HL-60 (cell line): ENCODE data around the gene TASP1.

Experiments used
- DNase-seq, 2 experiments: peaks; one replicate each; pipeline ENCODE4 v3.0.0-alpha.2; 2010 to 2020; ENCODE audit warnings: low read depth in 1 of 2, low spot score in 1 of 2
- H3K27ac ChIP-seq: fragments of 250-450 bp; sonication (Bioruptor Pico); replicated peaks from 2 replicates; pipeline ENCODE4 v1.5.1; 2020; ENCODE audit warnings: mild to moderate bottlenecking, moderate library complexity
- H3K27me3 ChIP-seq: fragments of 250-450 bp; sonication (Bioruptor Pico); 2 replicates; pipeline ENCODE4 v1.5.1; 2021; ENCODE audit warnings: mild to moderate bottlenecking, moderate library complexity; ENCODE audit not compliant: insufficient read depth, poor library complexity, severe bottlenecking
- H3K4me3 ChIP-seq: replicated peaks from 2 replicates; pipeline ENCODE4 v1.5.1; 2011; ENCODE audit warnings: mild to moderate bottlenecking, control low read depth, low read length; ENCODE audit not compliant: insufficient read depth
- GABPA ChIP-seq: IDR thresholded peaks from 2 replicates; pipeline ENCODE4 v1.6.1; 2012; ENCODE audit warnings: low read depth
- POLR2AphosphoS5 ChIP-seq: IDR thresholded peaks from 2 replicates; pipeline ENCODE4 v1.6.1; 2012; ENCODE audit warnings: low read depth
- SPI1 ChIP-seq: IDR thresholded peaks from 2 replicates; pipeline ENCODE4 v1.6.1; 2012; ENCODE audit warnings: low read depth, mild to moderate bottlenecking, borderline replicate concordance
- TF ChIP-seq, protein P1 (sequence below): IDR thresholded peaks from one replicate; pipeline ENCODE4 v1.5.1; 2011; ENCODE audit warnings: low read length, control low read depth, inconsistent platforms; ENCODE audit not compliant: insufficient read depth
- TF ChIP-seq, protein P2 (sequence below): IDR thresholded peaks from 2 replicates; pipeline ENCODE4 v1.6.1; 2012; ENCODE audit warnings: low read depth; ENCODE audit not compliant: insufficient replicate concordance

The TASP1 gene

DNA sequence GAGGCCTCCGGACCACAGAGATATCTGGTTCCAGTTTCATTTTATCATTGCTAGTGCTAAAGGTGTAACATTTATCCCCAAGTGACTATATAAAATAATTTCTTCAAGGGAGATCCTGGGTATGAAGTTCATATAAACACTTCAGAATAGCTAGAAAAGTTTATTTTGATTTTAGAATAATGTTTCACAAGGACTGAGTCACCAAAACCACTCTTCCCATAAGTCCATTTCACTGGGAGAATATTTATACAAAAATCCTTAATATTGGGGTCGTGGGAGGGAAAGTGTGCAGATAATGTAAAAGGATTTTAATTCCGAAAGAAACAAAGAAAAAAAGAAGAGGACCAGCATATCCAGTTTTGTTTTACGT lies 289.5 kb downstream of the TASP1 start:
- DNase-seq: no peak
- H3K4me3 ChIP-seq: no peak overlapping the region
- TF ChIP-seq, protein P1, sequence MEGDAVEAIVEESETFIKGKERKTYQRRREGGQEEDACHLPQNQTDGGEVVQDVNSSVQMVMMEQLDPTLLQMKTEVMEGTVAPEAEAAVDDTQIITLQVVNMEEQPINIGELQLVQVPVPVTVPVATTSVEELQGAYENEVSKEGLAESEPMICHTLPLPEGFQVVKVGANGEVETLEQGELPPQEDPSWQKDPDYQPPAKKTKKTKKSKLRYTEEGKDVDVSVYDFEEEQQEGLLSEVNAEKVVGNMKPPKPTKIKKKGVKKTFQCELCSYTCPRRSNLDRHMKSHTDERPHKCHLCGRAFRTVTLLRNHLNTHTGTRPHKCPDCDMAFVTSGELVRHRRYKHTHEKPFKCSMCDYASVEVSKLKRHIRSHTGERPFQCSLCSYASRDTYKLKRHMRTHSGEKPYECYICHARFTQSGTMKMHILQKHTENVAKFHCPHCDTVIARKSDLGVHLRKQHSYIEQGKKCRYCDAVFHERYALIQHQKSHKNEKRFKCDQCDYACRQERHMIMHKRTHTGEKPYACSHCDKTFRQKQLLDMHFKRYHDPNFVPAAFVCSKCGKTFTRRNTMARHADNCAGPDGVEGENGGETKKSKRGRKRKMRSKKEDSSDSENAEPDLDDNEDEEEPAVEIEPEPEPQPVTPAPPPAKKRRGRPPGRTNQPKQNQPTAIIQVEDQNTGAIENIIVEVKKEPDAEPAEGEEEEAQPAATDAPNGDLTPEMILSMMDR: no peak
- TF ChIP-seq, protein P2, sequence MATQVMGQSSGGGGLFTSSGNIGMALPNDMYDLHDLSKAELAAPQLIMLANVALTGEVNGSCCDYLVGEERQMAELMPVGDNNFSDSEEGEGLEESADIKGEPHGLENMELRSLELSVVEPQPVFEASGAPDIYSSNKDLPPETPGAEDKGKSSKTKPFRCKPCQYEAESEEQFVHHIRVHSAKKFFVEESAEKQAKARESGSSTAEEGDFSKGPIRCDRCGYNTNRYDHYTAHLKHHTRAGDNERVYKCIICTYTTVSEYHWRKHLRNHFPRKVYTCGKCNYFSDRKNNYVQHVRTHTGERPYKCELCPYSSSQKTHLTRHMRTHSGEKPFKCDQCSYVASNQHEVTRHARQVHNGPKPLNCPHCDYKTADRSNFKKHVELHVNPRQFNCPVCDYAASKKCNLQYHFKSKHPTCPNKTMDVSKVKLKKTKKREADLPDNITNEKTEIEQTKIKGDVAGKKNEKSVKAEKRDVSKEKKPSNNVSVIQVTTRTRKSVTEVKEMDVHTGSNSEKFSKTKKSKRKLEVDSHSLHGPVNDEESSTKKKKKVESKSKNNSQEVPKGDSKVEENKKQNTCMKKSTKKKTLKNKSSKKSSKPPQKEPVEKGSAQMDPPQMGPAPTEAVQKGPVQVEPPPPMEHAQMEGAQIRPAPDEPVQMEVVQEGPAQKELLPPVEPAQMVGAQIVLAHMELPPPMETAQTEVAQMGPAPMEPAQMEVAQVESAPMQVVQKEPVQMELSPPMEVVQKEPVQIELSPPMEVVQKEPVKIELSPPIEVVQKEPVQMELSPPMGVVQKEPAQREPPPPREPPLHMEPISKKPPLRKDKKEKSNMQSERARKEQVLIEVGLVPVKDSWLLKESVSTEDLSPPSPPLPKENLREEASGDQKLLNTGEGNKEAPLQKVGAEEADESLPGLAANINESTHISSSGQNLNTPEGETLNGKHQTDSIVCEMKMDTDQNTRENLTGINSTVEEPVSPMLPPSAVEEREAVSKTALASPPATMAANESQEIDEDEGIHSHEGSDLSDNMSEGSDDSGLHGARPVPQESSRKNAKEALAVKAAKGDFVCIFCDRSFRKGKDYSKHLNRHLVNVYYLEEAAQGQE: no peak
- TF ChIP-seq SPI1 (no peak), POLR2AphosphoS5 (no peak), GABPA (no peak)
- no peak overlapping the region for H3K27ac ChIP-seq
- no peaks in the 10 kb centered on the region for H3K27me3 ChIP-seq

DNA sequence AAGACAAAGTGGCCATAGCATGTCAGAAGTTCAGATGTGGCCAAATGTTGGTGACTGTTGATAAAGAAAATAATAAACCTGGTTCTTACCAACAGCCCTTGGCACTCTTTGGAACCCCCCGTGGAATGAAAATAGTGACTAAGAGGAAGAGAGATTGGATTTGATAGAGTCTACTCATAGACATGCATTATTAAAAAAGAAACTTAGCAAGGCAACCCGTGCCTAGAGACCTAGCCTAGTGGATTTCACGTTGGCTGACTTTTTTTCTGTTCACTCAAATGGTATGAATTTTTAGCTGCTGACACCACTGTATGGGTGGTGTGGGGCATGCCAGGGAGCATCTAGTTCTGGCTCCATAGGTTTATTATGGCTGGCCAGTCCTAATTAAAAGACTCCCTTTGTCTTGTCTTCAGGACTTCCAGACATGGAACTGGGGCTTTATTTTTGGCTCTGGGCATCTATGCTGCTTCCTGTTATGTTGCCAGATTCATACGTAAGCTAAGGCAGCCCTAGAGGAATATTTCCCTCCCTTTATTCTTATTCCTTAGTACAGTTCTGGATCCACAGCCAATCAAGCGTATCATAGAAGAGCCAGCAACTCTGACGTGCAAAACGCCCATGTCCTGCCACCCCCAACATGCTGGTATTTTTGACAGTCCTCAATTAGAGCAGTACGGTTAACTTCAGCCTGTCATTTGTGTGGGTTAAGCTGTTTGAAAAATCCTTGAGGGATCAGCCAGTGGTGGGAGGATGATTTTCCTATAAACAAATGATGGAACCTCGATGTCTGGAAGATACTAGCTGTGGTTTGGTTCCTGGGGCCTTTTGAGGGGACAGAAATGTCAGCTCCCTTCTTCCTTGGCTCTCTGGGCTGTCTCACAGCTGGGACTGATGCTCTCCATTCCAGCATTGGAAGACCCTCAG lies 290.2 kb downstream of the TASP1 start:
- H3K4me3 ChIP-seq: no peak overlapping the region
- DNase-seq: no peak
- no peaks in the 10 kb centered on the region for H3K27me3 ChIP-seq
- H3K27ac ChIP-seq: no peak overlapping the region
- TF ChIP-seq GABPA (no peak), POLR2AphosphoS5 (no peak), SPI1 (no peak)
- TF ChIP-seq, protein P2: no peak
- TF ChIP-seq, protein P1: no peak

DNA sequence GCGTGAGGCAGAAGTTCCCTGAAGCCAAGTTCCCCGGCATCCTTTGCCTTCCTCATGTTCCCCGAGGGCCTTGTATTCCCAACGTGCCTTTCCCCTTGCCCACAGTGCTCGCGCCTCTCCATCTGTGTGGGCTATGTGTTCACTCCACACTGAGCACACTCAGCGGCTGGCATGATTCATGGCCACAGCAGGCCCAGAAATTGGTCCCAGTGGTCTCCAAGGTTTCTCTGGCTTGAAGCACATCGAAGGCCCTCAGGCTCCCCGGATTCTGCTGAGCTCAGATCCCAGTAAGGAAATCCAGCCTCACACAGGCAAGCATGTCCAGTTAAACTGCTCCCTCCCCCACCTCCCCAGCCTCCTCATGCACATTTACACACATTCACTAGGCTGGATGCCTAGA lies 294.1 kb downstream of the TASP1 start:
- no peak for DNase-seq
- no peak overlapping the region for H3K4me3 ChIP-seq
- no peaks in the 10 kb centered on the region for H3K27me3 ChIP-seq
- H3K27ac ChIP-seq: no peak overlapping the region
- TF ChIP-seq POLR2AphosphoS5: no peak
- TF ChIP-seq SPI1: no peak
- TF ChIP-seq, protein P1: no peak
- TF ChIP-seq, protein P2: no peak
- TF ChIP-seq GABPA: no peak
